ENCODE results near the gene USP22.

USP22 gene

GRCh38 chr17:21046216-21046615 lies 3.4 kb upstream of the USP22 start:
- DNase-seq, result no peak

DNA sequence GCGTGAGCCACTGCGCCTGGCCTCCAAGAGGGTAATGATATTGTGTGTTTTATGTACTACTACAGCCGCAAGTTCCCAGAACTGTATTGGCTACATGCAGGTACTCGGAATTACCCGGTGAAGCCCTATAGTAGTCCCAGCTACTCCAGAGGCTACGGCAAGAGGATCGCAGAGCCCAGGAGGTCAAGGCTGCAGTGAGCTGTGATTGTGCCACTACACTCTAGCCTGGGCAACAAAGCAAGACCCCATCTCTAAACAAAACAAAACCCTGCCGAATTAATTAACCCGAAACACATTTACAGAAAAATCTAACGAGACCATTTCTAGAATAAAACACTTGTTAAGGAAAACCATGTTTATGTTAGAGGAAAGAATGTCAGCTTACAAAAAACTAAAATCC lies 2.2 kb upstream of the USP22 start:
- no peak for DNase-seq

DNA sequence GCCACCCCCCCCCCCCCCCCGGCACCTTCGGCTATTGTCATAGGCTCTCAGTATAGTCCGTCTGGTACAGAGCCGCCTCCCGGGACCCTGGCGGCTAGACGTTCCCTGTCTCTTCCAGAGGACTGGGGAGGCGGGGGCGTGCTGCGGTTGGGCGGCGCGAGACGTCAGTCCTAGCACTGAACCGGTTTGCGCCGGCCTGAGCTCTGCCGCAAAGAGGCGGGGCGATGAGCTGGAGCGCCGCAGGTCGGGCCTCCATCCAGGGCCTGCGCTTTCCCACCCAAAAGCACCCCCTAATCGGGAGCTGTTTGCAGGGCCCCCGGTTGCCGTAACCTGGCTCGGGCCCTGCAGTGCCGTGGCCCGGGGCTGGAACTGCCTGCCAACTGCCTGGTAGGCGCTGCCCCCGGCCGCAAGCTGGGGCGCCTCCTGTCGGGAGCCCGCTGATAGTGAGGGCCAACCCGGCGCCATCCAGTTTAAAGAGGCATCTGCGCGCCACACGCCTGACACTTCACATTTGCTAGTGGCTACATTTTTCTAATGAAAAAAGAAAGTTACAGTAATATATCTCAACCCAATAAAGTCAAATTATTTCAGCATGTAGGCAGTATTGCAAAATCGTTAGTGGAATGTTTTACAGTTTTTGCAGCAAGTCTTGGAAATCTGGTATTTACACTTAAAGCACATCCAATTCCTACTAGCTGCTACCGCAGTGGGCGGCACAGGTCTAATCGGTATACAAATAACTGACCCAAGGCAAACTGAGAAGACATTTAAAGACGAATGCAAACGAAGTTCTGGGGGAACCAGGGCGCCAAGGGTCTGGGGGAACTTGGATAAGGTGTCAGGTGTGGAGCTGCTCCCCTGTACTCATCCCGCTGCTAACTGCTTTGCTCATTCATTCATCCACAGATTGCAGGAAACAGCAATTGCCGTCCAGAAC lies 753 bp upstream of the USP22 start:
- peak; percentile 95 to 96 for DNase-seq

GRCh38 chr17:21041741-21042457 lies 912 bp downstream of the USP22 start:
- DNase-seq, result peak; percentile 61 to 62

- peak in 1 of 2 experiments; percentile 51 for DNase-seq
Measured at GRCh38 chr17:21039839-21040575, 2.8 kb downstream of the USP22 start.

DNA sequence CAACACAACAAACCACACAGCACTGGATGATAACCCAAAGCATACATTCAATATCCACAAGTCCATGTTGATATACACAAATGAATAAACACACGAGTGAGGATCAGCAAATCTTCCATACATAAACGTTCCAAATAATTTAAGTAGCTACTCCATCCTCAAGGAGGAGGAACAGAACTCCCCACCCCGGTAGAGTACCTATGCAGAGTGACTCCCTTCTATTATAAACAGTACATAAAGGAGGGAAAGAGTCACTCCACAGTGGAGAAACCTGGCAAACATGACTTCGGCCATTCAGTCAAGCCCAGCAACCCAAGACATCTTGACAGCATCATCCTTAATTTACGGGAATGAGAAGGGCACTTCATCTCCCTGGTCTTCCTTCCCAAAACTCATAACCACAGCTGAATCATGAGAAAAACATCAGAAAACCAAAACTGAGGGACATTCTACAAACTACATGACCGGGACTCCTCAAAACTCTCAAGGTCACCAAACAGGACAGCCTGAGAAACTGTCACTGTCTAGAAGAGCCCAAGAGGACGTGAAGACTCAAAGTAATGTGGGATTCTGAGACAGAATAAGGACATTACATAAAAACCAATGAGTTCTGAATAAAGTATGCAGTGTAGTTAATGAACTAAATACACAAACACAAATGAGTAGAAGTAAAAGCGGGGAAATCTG lies 5.6 kb downstream of the USP22 start:
- no peak for DNase-seq

DNA sequence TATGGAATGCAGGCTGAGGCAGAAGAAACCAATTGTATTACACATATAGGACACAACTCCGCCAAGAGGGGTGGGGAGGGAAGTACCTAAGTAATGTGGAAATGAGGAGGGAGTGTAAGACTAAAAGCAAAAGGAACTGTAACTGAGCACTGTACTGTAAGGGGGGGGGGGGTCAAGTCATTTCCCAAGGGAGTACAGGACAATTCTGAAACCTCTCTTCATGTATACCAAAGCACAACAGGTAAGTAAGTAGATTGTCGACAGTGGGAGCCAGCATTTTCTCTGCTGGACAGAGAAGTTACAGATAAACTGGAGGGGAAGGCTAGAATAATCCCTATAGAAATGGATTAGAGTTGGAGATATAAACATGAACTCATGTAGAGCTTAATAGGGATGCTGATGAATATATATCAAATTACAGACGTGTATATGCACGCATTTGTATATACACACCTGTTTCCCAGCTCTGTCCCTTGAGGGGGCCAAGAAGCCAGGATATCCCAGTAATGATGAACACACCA lies 6.4 kb downstream of the USP22 start:
- DNase-seq, result no peak

DNA sequence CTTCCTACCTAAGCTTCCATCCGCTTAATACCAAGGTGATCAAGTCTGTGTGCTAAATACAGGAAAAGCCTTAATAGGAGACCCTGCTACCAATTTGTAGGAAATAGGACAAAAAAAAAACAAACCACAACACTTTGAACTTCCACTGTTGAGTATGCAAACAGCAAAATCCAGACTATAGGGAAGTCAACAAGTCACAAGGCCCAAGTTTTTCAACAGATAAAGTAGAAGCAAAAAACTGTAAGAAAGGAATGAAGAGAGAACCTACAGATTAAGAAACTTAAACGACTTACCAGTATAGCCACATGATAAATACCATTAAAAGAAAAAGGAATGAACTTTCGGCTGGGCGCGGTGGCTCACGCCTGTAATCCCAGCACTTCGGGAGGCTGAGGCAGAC lies 7.4 kb downstream of the USP22 start:
- no peak for DNase-seq

DNA sequence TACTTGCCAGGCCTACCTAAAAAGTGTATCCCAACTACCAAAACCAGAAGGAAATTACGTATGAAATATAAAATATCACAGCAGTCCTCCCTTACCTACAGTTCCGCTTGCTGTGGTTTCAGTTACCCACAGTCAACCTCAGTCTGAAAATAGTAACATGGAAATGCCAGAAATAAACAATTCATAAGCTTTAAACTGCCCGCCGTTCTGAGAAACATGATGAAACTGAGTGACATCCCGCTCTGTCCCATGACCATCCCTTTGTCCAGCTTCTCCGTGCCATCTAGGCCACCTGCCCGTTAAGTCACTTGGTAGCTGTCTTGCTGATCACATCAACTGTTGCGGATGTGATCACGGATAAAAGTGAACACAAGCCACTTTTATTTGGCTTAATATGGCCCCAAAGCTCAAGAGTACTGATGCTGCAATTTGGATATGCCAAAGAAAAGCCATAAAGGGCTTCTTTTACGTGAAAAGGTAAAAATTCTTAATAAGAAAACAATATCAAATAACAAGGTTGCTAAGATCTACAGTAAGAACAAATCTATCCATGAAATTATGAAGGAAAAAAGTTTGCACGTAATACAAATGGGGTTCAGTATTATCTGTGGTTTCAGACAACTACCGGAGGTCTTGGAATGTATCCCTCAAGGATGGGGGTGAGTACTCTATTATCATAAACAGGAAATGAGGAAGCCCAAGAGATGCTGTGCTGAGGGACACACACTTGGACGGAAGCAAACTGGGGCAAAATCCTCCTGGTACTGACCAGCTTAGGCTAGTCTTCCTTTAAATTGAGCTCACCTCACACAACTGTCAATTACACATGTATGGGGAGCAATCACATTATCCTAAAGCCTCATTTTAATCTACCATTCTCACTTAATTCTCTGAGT lies 8.2 kb downstream of the USP22 start:
- no peak for DNase-seq

- no peak for DNase-seq
Measured at GRCh38 chr17:21033350-21033749, 9.5 kb downstream of the USP22 start.

DNA sequence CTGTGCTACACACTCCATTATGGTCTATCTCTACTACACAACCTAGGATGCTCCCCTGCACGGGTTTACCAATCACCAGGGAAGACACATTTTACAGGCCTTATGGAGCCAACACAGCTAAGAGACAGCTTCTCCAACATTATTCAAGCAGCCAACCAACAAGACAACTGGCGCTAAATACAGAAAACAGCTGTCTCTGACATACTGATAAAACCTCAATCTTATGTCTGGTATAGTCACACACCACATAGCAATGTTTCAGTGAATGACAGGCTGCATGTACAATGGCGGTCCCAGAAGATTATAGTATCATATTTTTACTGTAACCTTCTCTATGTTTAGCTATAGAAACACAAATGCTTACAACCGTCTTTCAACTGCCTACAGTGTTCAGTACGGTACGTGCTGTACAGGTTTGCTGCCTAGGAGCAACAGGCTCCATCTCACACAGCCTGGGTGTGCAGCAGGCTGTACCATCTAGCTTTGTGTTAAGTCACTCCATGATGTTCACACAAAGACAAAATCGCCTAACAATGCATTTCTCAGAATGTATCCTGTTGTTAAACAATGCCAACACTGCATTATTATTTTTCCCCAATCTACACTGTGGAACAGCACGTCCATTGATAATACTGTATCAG lies 10.9 kb downstream of the USP22 start:
- no peak for DNase-seq

DNA sequence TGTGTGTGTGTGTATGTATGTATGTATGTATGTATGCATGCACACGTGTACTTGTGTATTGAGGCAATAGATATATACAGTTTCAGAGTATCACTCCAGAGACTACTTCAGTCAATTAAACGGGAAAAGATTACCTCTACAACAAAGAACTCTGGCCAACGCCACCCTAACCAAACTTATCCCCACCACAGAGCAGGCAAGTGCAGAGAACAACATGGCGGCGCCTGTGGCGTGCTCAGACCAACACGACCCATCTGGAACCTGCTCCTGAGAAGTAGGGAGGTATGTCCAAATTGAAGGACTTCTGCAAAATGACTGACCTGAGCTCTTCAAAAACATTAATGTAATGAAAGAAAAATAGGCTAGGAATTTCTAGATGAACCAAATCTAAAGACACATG lies 12.4 kb downstream of the USP22 start:
- DNase-seq, result no peak

GRCh38 chr17:21029515-21029914 lies 13.3 kb downstream of the USP22 start:
- DNase-seq, result no peak

DNA sequence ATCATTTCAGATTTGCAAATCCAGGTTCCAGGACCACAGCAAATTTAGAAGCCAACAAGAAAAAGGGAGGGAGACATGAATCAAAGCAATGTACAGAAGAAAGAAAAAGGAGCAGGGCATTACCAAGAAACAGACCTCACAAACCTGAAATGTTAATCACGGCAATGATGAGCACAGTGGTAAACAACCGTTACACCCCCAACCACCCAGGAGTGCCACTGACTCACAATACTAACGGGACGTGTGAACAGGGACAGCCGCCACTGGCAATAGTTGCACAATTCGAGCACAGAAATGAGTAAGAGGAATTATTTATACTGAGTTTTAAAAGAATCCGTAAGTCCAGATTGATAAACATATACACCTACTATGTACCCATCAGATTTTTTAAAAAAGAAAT lies 13.8 kb downstream of the USP22 start:
- DNase-seq, result no peak

GRCh38 chr17:21028192-21028591 lies 14.6 kb downstream of the USP22 start:
- no peak for DNase-seq

- no peak for DNase-seq
Measured at GRCh38 chr17:21027031-21027430, 15.8 kb downstream of the USP22 start.

GRCh38 chr17:21025451-21025850 lies 17.4 kb downstream of the USP22 start:
- no peak for DNase-seq

GRCh38 chr17:21024024-21024423 lies 18.8 kb downstream of the USP22 start:
- DNase-seq, result no peak

DNA sequence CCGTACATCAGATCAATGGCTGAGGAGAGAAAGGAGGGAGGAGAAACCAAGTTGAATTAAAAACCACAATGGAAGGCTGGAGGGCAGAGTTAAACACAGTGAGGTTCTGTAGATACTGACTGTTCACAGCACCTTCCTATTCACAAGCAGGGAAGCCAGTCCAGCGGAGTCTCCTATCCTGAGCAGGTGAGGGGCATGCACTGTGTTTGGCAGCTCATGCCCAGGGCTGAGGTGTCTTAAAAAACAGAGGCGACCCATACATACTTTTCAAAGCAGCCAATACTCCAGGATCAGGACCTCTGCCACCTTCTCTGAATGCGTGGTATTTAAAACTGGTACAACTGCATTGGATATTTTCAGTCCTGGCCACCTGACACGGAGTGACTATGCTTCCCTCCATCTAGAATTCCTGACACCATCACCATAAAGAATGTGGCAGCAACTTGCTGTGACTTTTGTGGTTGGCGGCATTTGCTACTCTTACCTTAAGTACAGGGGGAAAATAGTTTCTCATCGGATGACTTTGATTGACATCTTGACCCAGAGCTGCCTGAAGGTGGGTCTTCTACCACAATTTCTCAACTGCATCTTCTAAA lies 21.5 kb downstream of the USP22 start:
- DNase-seq, result no peak

GRCh38 chr17:21020622-21021021 lies 22.2 kb downstream of the USP22 start:
- DNase-seq, result no peak
